ENCODE results near the gene CALU. TPM values are rescaled to one million over a fixed set of nuclear protein-coding genes. Genes with fewer than 3 reads are reported as not detected.

The CALU gene
- total RNA-seq, 6 donors from 2014 or later, result 25.1 to 113 (median 76.6) TPM

- WGBS, 2 donors, result 0 to 1% methylated on average over 41 to 50 of the region's 80 CpGs
- TF ChIP-seq POLR2AphosphoS5 (IDR thresholded peaks at IDR 0.05), result peak in 1 of 2 donors; percentile 3
- no peak for TF ChIP-seq CTCF (IDR thresholded peaks at IDR 0.05)
- TF ChIP-seq POLR2A (IDR thresholded peaks at IDR 0.05), result peak in 1 of 4 donors; percentile 27
- peak; percentile 65 to 95 for ATAC-seq (ENCODE audit: low FRiP score in 2 of 2)
- peak within 1 kb of the TSS in 3 of 4 donors; percentile 43 to 71 (median 54) for H3K27ac ChIP-seq
- no peaks in the 10 kb centered on the region for H3K36me3 ChIP-seq
- peak within 1 kb of the TSS; percentile 68 to 98 (median 84) for H3K4me3 ChIP-seq
- DNase-seq, result peak; percentile 79 to 95
- peaks cover 0 to 12% (median 3%) of the 10 kb centered on the region in 4 donors for H3K27me3 ChIP-seq
- H3K9me3 ChIP-seq, result no peaks in the 10 kb centered on the region
- peaks cover 15 to 22% (median 19%) of the 10 kb centered on the region in 4 donors for H3K4me1 ChIP-seq
Observed at GRCh38 chr7:128791121-128791971, 52.2 kb downstream of the CALU start, which contains the start of gene CCDC136. CCDC136 (plus strand) TSS chr7:128791968; CDS start chr7:128792412, 444 bp downstream.

DNA sequence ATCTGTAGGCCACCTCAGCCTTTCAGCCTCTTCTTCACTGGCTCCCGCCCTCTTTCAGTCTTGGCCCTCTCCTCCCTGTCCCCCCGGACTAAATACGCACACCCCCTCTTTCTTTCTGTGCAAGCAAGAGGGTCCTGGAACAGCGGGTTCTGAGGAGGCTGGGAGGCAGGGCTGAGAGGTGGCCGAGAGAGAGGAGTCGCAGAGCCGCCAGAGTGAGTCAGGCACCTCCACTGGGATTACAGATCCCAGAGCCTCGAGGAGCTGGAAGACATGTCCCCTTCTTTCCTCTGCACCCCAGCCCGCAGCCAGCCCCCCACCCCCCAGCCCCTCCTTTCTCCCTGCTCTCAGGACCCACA is 52.8 kb downstream of the CALU start:
- 9 to 30% methylated on average over 5 to 9 of the region's 9 CpGs for WGBS, 2 donors
- no peak overlapping the region for H3K27ac ChIP-seq
- TF ChIP-seq EP300 (IDR thresholded peaks at IDR 0.05) (no peak), POLR2A (IDR thresholded peaks at IDR 0.05) (no peak), POLR2AphosphoS5 (IDR thresholded peaks at IDR 0.05) (no peak), CTCF (IDR thresholded peaks at IDR 0.05) (no peak)
- H3K4me3 ChIP-seq, result peak overlapping the region in 3 of 4 donors; percentile 68 to 98 (median 76)
- H3K9me3 ChIP-seq, result no peaks in the 10 kb centered on the region
- peaks cover 15 to 22% (median 19%) of the 10 kb centered on the region in 4 donors for H3K4me1 ChIP-seq
- ATAC-seq (ENCODE audit: low FRiP score in 2 of 2), result no peak
- H3K27me3 ChIP-seq, result peaks cover 0 to 12% (median 3%) of the 10 kb centered on the region in 4 donors
- no peak for DNase-seq
- no peaks in the 10 kb centered on the region for H3K36me3 ChIP-seq

- H3K9me3 ChIP-seq, result no peaks in the 10 kb centered on the region
- no peaks in the 10 kb centered on the region for H3K36me3 ChIP-seq
- peaks cover 0 to 12% (median 3%) of the 10 kb centered on the region in 4 donors for H3K27me3 ChIP-seq
- no peak overlapping the region for H3K27ac ChIP-seq
- 42 to 54% methylated on average over 10 of the region's 10 CpGs for WGBS, 2 donors
- H3K4me1 ChIP-seq, result peaks cover 15 to 22% (median 19%) of the 10 kb centered on the region in 4 donors
- TF ChIP-seq POLR2AphosphoS5 (IDR thresholded peaks at IDR 0.05) (no peak), EP300 (IDR thresholded peaks at IDR 0.05) (no peak), CTCF (IDR thresholded peaks at IDR 0.05) (no peak), POLR2A (IDR thresholded peaks at IDR 0.05) (no peak)
- ATAC-seq (ENCODE audit: low FRiP score in 2 of 2) (no peak), DNase-seq (no peak)
- H3K4me3 ChIP-seq, result no peak overlapping the region
Observed at GRCh38 chr7:128792471-128793180, 53.5 kb downstream of the CALU start.

DNA sequence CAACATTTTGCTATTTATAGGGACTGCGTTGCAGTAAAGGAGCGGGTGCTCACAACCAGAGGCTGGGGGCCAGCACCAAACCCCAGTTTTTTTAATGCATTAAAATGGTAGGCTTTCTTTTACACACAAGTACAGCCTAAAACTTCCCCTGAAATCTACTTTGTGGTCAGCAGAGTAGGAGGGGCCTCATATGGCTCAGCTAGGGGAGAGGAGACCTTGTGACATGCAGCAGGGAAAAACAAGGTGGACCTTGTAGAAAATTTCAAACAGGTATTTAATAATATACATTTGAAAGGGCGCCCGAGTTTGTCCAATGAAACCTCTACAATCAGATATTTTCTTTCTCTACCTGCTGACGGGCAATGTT is 54.0 kb downstream of the CALU start:
- Histone ChIP-seq H3K4me1 (peaks cover 15 to 22% (median 19%) of the 10 kb centered on the region in 4 donors), H3K4me3 (no peak overlapping the region), H3K27me3 (peaks cover 0 to 12% (median 3%) of the 10 kb centered on the region in 4 donors), H3K36me3 (no peaks in the 10 kb centered on the region), H3K9me3 (no peaks in the 10 kb centered on the region), H3K27ac (no peak overlapping the region)
- ATAC-seq (ENCODE audit: low FRiP score in 2 of 2), result no peak
- no peak for DNase-seq
- TF ChIP-seq EP300 (IDR thresholded peaks at IDR 0.05) (no peak), POLR2A (IDR thresholded peaks at IDR 0.05) (no peak), CTCF (IDR thresholded peaks at IDR 0.05) (no peak), POLR2AphosphoS5 (IDR thresholded peaks at IDR 0.05) (no peak)
- WGBS, 2 donors, result 86 to 95% methylated on average over 5 of the region's 5 CpGs
